ENCODE data around the gene ARHGEF7.

DNA sequence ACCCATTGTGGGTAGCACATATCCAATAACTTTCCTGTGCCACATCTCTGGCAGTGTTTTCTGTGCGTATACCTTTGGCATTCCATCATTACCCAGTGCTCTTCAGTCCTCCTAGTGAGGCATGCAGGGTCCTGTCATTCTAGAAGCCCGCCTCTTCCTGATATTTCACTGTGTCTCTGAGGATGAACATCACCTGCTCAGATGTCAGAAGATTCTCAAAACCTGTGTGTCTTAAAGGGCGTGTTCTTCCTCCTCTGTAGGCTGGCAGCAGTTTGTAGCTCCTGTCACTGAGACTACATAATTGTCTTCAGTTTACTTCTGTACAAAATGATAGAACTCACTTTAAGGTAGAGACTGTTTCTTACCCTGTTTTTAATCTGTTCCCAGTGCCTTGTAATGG, 148.5 kb downstream of the ARHGEF7 start:
- TF ChIP-seq, protein P1, sequence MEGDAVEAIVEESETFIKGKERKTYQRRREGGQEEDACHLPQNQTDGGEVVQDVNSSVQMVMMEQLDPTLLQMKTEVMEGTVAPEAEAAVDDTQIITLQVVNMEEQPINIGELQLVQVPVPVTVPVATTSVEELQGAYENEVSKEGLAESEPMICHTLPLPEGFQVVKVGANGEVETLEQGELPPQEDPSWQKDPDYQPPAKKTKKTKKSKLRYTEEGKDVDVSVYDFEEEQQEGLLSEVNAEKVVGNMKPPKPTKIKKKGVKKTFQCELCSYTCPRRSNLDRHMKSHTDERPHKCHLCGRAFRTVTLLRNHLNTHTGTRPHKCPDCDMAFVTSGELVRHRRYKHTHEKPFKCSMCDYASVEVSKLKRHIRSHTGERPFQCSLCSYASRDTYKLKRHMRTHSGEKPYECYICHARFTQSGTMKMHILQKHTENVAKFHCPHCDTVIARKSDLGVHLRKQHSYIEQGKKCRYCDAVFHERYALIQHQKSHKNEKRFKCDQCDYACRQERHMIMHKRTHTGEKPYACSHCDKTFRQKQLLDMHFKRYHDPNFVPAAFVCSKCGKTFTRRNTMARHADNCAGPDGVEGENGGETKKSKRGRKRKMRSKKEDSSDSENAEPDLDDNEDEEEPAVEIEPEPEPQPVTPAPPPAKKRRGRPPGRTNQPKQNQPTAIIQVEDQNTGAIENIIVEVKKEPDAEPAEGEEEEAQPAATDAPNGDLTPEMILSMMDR (IDR thresholded peaks at IDR 0.05) = no peak
- no peak for TF ChIP-seq POLR2A (IDR thresholded peaks at IDR 0.05)
- no peak for TF ChIP-seq POLR2AphosphoS5 (IDR thresholded peaks at IDR 0.05)
